GM10248 (cell line): ENCODE measurements around the gene RARRES1.

Experiments used
- CTCF ChIA-PET: fragments of 300-600 bp; sonication (Branson Sonifier 250); formaldehyde crosslinking; extraction: SDS; loops from one replicate; lab custom pipeline; 2021; ENCODE audit warnings: antibody characterized with exemption; lab: Yijun Ruan, JAX
- POLR2A ChIA-PET: fragments of 350-650 bp; sonication (Branson Sonifier 250); formaldehyde crosslinking; extraction: SDS; loops from one replicate; lab custom pipeline; 2020; ENCODE audit warnings: antibody characterized with exemption; lab: Yijun Ruan, JAX
- DNase-seq: peaks from one replicate; pipeline ENCODE4 v3.0.0; 2012; ENCODE audit errors: extremely low spot score
- TF ChIP-seq, protein P1 (sequence below): IDR thresholded peaks from 2 replicates; pipeline ENCODE4 v1.5.1; 2012; ENCODE audit warnings: mild to moderate bottlenecking, low read depth; ENCODE audit errors: extremely low read depth, missing control alignments, control extremely low read depth

Gene RARRES1

DNA sequence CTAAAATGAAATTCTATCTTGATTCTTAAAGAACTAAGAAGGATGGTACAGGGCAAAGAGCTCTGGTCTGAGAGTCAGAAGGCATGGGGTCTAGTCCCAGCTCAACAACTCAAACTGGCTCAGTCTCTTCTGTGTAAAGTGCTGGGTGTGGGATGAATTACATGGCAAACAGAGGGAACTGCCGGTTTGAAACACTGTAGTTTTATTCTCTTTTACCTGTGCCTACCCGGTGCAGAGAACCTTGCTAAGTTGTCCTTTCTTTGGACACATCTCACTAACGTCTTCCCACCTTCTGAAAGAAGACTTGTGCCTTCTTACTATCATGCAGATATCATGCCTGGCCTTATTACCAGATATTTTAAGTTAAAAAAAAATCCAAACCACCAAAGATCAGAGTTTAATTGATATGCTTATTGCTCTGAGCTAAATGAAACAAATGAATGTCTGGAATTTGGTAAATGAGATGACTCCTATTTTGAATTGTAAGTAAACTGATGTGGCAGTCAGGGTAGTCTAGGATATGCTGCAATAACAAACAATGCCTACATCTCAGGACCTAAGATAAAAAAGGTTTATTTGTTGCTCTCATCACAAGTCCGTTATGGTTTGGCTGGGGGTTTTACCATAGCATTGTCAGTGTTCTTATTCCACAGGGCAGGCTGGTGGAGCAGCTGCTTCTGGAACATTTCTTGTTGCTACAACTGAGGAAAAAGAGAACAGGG, 12.5 kb upstream of the RARRES1 start:
- TF ChIP-seq, protein P1, sequence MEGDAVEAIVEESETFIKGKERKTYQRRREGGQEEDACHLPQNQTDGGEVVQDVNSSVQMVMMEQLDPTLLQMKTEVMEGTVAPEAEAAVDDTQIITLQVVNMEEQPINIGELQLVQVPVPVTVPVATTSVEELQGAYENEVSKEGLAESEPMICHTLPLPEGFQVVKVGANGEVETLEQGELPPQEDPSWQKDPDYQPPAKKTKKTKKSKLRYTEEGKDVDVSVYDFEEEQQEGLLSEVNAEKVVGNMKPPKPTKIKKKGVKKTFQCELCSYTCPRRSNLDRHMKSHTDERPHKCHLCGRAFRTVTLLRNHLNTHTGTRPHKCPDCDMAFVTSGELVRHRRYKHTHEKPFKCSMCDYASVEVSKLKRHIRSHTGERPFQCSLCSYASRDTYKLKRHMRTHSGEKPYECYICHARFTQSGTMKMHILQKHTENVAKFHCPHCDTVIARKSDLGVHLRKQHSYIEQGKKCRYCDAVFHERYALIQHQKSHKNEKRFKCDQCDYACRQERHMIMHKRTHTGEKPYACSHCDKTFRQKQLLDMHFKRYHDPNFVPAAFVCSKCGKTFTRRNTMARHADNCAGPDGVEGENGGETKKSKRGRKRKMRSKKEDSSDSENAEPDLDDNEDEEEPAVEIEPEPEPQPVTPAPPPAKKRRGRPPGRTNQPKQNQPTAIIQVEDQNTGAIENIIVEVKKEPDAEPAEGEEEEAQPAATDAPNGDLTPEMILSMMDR: no peak
- POLR2A ChIA-PET: no interaction called here
- CTCF ChIA-PET: interaction anchor here (1.5 to 1.6 kb wide), 2 partner anchors 10 to 17 kb away, joined by 7 to 8 read pairs; no protein-coding TSS in a partner anchor
- DNase-seq: no peak

DNA sequence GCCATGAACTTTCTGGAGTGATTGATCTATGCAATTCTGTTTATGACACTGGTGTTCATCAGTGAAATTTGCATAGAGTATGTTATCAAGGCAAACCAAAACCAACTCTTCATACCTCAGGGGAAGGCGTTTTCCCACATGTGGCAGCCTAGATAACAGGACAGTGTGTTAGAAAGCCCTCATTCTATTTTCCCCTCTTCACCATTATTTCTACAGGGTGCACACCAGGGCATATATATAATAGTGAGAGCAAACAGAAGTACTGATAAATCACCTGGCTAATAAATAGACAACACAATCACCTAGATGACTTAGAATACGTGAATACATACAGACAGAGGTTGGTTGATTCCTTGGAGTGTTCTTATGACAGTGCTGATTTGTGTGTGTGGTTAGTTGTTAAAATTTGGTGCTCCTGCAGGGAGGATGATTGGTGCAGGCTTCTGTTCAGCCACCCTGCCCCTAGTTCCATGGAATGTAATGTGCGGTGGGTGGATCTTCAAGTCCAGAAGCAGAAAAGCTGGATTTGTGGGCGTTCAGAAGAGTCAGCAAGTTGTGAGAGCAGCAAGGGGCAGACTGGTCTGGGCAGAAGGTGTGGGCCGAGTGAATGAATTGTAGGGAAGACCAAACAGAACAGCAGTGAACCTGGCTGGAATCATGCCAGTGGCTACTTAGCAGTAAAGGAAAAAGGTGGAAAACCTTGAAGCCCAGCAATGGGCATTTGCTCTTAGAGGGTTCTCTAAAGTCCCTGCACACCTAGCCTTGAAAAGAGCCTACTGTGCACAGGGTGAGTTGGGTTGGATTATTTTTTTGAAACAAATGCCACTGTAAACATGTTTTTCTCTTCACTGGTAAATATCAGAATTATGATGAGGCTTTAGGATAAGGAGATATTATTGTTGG, 11.7 kb upstream of the RARRES1 start:
- ChIA-PET CTCF (interaction anchor here (0.8 to 4.8 kb wide), 7 partner anchors 9 to 45 kb away, joined by 3 to 40 read pairs (median 6); no protein-coding TSS in a partner anchor), POLR2A (no interaction called here)
- DNase-seq: no peak
- TF ChIP-seq, protein P1: no peak

DNA sequence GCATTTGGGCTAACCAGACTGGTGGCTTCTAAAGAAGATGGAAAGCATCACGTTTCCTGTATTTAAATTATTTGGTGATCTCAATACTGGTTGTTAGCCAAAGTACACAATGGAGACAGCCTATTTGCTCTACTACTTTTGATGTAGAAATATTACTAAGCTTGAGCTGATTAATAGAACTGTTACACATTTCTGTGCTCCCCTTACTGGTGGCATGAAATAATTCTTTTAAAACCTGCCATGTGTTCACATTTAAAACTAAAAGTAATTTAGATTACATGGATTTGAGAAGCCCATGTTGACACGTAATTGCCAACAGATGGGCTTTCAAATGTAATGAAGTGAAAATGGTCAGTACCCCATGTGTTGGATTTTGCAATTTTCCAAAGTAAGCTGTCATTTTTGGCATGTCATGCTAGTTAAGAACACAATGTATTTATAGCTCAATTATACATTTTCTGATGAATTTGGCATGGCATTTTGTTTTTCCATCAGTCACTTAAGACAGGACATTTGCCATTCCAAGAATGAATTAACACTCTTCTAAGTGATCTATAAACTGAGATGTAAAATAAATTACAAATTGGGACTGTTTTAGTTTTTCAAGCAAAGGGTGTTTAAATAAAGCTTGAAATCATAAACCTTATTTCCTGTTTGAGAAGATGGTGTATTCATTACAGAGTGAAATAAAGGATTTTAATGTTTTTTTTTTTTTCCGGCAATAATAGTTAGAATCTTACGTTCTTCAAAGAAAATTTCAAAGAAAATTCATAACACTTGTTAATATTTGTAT, 10.8 kb upstream of the RARRES1 start:
- POLR2A ChIA-PET: no interaction called here
- CTCF ChIA-PET: interaction anchor here (0.8 to 4.8 kb wide), 7 partner anchors 10 to 83 kb away, joined by 3 to 40 read pairs (median 4); no protein-coding TSS in a partner anchor
- TF ChIP-seq, protein P1: no peak
- DNase-seq: no peak

DNA sequence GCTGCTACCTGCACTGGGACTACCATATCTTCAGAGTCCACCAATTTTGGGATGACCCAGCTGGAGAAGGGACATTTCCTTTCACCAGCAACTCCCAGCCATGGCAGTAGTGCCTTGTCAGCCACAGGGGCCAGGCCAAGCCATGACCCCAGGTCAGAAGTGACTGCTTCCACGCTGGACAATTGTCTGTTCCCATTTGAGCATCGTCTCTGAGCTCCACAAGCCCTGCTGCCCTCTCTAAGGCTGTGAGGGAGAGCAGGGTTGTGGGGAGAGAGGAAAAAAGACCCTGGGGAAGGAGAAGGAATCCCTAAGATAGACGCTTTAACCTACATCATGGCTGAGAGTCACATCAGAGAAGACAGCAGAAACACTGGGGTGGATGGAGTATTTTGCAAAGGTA, 7.4 kb upstream of the RARRES1 start:
- no peak for DNase-seq
- CTCF ChIA-PET: interaction anchor here (4.8 kb wide), 1 partner anchor 11 kb away, joined by 40 read pairs; no protein-coding TSS in a partner anchor
- TF ChIP-seq, protein P1: no peak
- POLR2A ChIA-PET: no interaction called here

- TF ChIP-seq, protein P1: no peak
- ChIA-PET POLR2A (no interaction called here), CTCF (interaction anchor here (4.8 kb wide), 1 partner anchor 11 kb away, joined by 40 read pairs; no protein-coding TSS in a partner anchor)
- DNase-seq: no peak
Measured at GRCh38 chr3:158739078-158739477, 6.8 kb upstream of the RARRES1 start.
